Measurements from ENCODE around the gene PHYH. TPM values are rescaled to one million over a fixed set of nuclear protein-coding genes. Genes with fewer than 3 reads are reported as not detected.
A peak's percentile ranks its signal among the peaks of the same experiment; 100 is the strongest.

PHYH gene
- total RNA-seq, 1 donor from 2014 or later = 20.0 TPM

DNA sequence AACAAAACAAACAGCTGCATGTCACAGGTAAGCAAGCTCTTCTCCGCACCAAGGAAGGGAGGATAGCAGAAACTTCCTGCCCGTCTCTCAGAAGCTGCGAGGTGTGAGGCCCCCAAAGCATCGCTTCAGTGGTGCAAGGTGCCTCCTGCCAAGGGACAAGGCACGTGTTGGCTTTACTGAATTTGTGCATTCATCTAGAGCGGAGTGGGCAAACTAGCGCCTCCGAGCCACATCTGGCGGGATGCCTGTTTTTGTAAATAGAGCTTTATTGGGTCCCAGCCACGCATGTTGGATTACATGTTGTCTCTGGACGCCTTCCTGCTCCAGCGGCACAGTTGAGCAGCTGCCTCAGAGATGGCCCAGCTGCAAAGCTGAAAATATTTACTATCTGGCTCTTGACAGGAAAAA lies 27.7 kb downstream of the PHYH start:
- no peak for DNase-seq (ENCODE audit: low read depth)
- H3K4me3 ChIP-seq (ENCODE audit: low read depth, low read length) = peak overlapping the region; percentile 41
- TF ChIP-seq, protein P1, sequence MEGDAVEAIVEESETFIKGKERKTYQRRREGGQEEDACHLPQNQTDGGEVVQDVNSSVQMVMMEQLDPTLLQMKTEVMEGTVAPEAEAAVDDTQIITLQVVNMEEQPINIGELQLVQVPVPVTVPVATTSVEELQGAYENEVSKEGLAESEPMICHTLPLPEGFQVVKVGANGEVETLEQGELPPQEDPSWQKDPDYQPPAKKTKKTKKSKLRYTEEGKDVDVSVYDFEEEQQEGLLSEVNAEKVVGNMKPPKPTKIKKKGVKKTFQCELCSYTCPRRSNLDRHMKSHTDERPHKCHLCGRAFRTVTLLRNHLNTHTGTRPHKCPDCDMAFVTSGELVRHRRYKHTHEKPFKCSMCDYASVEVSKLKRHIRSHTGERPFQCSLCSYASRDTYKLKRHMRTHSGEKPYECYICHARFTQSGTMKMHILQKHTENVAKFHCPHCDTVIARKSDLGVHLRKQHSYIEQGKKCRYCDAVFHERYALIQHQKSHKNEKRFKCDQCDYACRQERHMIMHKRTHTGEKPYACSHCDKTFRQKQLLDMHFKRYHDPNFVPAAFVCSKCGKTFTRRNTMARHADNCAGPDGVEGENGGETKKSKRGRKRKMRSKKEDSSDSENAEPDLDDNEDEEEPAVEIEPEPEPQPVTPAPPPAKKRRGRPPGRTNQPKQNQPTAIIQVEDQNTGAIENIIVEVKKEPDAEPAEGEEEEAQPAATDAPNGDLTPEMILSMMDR (conservative IDR thresholded peaks at IDR 0.05; ENCODE audit: low read depth, low read length) = no peak

DNA sequence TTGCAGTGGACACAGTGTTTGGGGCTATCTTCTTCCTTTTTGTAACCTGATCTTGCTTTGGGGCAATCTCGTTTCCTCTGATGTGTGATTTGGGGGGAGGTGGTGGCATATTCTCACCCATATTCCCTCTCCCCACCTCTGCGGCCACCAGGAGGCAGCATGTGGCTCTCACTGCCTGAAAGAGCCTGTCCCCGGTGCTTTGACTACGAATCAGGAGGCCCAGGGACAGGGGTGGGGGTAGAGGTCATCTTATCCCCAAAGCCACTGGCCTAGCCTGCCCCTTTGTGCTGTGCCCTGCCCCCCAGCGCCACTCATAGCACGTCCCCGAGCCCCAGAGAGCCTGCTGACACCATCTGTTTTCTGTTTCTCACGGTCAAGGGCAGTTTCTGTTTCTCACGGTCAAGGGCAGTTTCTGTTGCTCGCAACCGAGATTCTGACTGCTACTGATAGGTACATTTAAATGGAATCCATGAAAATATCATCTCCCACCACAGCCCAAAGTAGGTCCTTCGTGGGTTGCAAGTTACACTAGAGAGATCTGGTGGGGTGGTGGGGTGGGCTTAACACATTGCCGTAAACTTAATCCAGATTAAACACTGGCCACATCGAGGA lies 28.2 kb downstream of the PHYH start:
- DNase-seq (ENCODE audit: low read depth) = no peak
- TF ChIP-seq, protein P1 (conservative IDR thresholded peaks at IDR 0.05; ENCODE audit: low read depth, low read length) = peak; percentile 87
- H3K4me3 ChIP-seq (ENCODE audit: low read depth, low read length) = peak overlapping the region; percentile 41

DNA sequence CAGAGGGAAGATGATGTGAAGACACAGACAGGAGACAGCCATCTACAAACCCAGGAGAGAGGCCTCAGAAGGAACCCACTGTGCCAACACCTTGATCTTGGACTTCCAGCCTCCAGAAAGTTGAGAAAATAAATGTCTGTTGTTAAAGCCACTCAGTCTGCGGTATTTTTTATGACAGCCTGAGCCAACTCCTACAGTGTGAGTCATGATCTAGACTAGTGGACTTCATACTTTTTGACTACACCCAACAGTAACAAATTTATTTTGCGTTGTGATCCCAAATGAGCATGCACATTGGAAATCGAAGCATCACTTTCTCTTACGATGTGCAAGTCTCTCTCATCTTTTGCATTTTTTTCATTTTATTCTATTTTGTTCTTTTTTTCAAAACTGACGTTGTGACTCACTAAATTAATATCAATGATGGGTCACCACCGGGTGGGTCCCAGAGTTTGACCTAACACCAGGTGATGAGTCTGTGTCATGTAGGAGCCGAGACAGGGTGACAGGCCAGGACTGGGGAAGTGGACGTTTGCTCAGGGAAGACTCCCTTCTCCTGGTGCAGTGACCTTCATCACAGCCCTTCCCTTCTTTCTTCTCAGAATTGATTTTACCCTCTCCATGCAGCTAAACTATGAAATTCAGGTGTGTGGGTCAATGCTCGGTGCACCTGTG lies 28.9 kb downstream of the PHYH start:
- TF ChIP-seq, protein P1 (conservative IDR thresholded peaks at IDR 0.05; ENCODE audit: low read depth, low read length) = no peak
- DNase-seq (ENCODE audit: low read depth) = no peak
- H3K4me3 ChIP-seq (ENCODE audit: low read depth, low read length) = no peak overlapping the region

DNA sequence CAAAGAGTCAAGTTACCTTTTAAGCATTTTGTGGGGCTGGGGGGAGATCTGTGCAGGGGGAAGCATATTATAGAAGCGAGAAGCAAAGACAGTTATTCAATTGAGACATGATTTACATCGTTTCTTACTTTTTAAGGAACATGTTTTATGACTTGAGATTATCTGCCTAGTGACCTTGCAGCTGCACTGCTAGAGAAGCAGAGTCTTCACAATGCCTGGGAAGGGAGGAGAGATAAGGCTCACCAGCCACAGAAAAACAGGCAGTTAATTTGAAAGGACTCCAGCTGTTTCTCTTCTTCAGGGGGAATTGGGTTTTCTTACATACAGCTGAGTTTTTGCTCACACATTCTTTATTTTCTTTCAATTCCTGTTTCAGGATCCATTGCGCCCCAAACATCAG lies 31.0 kb downstream of the PHYH start:
- TF ChIP-seq, protein P1 (conservative IDR thresholded peaks at IDR 0.05; ENCODE audit: low read depth, low read length) = no peak
- no peak for DNase-seq (ENCODE audit: low read depth)
- H3K4me3 ChIP-seq (ENCODE audit: low read depth, low read length) = no peak overlapping the region

DNA sequence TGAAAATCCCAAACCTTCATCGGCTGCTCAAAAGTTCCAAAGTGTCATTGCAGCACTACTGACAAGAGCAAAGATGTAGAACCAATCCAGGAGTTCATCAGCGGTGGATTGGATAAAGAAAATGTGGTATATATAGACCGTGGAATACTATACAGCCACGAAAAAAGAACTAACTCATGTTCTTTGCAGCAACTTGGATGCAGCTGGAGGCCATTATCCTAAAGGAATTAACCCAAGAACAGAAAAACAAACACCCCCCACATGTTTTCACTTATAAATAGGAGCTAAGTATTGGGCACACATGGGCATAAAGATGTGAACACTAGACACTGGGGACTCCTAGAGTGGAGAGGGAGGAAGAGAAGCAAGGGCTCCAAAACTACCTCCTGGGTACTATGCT lies 31.6 kb downstream of the PHYH start:
- no peak overlapping the region for H3K4me3 ChIP-seq (ENCODE audit: low read depth, low read length)
- no peak for DNase-seq (ENCODE audit: low read depth)
- TF ChIP-seq, protein P1 (conservative IDR thresholded peaks at IDR 0.05; ENCODE audit: low read depth, low read length) = no peak

DNA sequence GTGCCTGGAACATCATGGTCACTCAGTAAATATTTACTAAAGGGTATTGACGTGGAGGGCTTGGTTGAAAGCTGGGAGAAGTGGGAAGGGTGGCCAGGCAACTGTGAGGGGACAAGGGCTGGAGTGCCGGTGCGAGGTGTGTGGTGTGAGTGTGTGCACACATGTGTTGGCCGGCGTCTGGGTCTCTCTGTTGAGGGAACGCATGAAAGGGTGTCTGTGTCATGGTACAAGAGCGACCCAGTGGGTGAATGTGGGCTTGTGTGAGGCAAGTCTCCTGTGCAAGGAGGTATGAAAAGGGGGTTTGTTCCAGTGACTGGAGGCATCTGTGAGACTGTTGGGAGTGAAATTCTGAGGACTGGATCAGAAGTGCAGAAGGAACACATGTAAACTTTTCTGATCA lies 36.3 kb downstream of the PHYH start:
- DNase-seq (ENCODE audit: low read depth) = no peak
- TF ChIP-seq, protein P1 (conservative IDR thresholded peaks at IDR 0.05; ENCODE audit: low read depth, low read length) = no peak
- no peak overlapping the region for H3K4me3 ChIP-seq (ENCODE audit: low read depth, low read length)

DNA sequence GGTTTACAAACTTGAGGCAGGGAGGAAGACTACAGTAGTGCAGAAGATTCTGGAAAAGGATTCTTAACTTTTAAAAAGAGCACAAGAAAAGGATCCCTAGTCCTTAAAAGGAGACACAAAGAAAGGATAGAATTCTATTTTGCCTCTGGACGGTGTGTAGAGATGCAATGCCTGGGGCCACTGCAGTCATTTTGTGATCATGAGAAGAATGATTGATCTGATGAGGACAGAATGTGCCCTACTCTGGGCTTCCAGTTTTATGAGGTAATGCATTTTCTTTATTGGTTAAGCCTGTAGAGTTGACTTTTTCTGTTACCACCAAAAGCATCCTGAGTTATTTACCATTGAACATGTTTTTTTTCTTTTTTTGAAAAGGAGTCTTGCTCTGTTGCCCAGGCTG lies 37.4 kb downstream of the PHYH start:
- no peak overlapping the region for H3K4me3 ChIP-seq (ENCODE audit: low read depth, low read length)
- no peak for DNase-seq (ENCODE audit: low read depth)
- TF ChIP-seq, protein P1 (conservative IDR thresholded peaks at IDR 0.05; ENCODE audit: low read depth, low read length) = no peak
